Cardiac fibroblast (primary cell): ENCODE measurements around the gene NCKAP5.
A peak's percentile ranks its signal among the peaks of the same experiment; 100 is the strongest.
"Not testable (repeated sequence)": the region's sequence is repeated elsewhere in the genome, so short reads cannot be mapped to it uniquely, and the experiment has no call there.

ENCODE experiments used
- DNase-seq, 2 donors: peaks; one replicate each; pipeline versions ENCODE4 v3.0.0 to v3.0.0-alpha.2; 2010; ENCODE audit warnings: low read depth in 2 of 2
- H3K4me3 ChIP-seq, 2 donors: replicated peaks in 1 of 2; 1 replicate in 1 of 2; 2 replicates in 1 of 2; pipeline ENCODE4 v1.5.1; 2011; ENCODE audit warnings: low read depth in 2 of 2, low read length in 2 of 2, mild to moderate bottlenecking in 2 of 2, moderate library complexity in 1 of 2
- CTCF ChIP-seq: IDR thresholded peaks from one replicate; pipeline ENCODE4 v1.5.1; 2011; ENCODE audit warnings: low read depth, mild to moderate bottlenecking, low read length, inconsistent platforms

The NCKAP5 gene

GRCh38 chr2:132720393-132720792 is 847.9 kb downstream of the NCKAP5 start:
- no peak for TF ChIP-seq CTCF
- no peak overlapping the region for H3K4me3 ChIP-seq
- no peak for DNase-seq

GRCh38 chr2:132719480-132719879 is 848.8 kb downstream of the NCKAP5 start:
- DNase-seq: no peak
- TF ChIP-seq CTCF: no peak
- H3K4me3 ChIP-seq: no peak overlapping the region

- no peak for DNase-seq
- TF ChIP-seq CTCF: no peak
- H3K4me3 ChIP-seq: no peak overlapping the region
Observed at GRCh38 chr2:132716954-132717353, 851.3 kb downstream of the NCKAP5 start.

- no peak for DNase-seq
- TF ChIP-seq CTCF: no peak
- H3K4me3 ChIP-seq: no peak overlapping the region
Observed at GRCh38 chr2:132715386-132716351, 852.6 kb downstream of the NCKAP5 start.

- peak in 1 of 2 donors; percentile 66 for DNase-seq
- no peak overlapping the region for H3K4me3 ChIP-seq
- no peak for TF ChIP-seq CTCF
Observed at GRCh38 chr2:132703396-132703795, 864.9 kb downstream of the NCKAP5 start.

GRCh38 chr2:132701810-132702209 is 866.5 kb downstream of the NCKAP5 start:
- no peak overlapping the region for H3K4me3 ChIP-seq
- TF ChIP-seq CTCF: no peak
- DNase-seq: peak in 1 of 2 donors; percentile 50

- not testable (repeated sequence) for H3K4me3 ChIP-seq, DNase-seq
Observed at GRCh38 chr2:132699802-132700201, 868.5 kb downstream of the NCKAP5 start.

- not testable (repeated sequence) for DNase-seq, H3K4me3 ChIP-seq
Observed at GRCh38 chr2:132698347-132698746, 869.9 kb downstream of the NCKAP5 start.
